B cell (primary cell): ENCODE data around the gene COG4. TPM values are rescaled to one million over a fixed set of nuclear protein-coding genes. Genes with fewer than 3 reads are reported as not detected.
"Not testable (repeated sequence)": the region's sequence is repeated elsewhere in the genome, so short reads cannot be mapped to it uniquely, and the experiment has no call there.

ENCODE experiments used
- ATAC-seq: fragments of 200-7000 bp; cut with Tn5 transposase; one replicate; pipeline ENCODE4 v1.10.0; 2021; ENCODE audit warnings: low read depth, mild to moderate bottlenecking, moderate number of reproducible peaks, moderate library complexity
- CTCF ChIA-PET: fragments of 350-600 bp; sonication (Branson Sonifier 250); formaldehyde crosslinking; loops from one replicate; lab custom pipeline; 2021; ENCODE audit warnings: antibody characterized with exemption, inconsistent platforms; lab: Charles Lee
- POLR2A ChIA-PET: fragments of 350-600 bp; sonication (Branson Sonifier 250); formaldehyde crosslinking; loops from one replicate; lab custom pipeline; 2021; ENCODE audit warnings: antibody characterized with exemption; lab: Charles Lee
- DNase-seq: peaks from one replicate; pipeline ENCODE4 v3.0.0; 2013
- H2AFZ ChIP-seq: 2 replicates; pipeline ENCODE4 v1.6.1; 2012; ENCODE audit warnings: mild to moderate bottlenecking, low read depth, low read length; ENCODE audit not compliant: insufficient read depth, poor library complexity, severe bottlenecking
- H3K27ac ChIP-seq, 2 donors: 1 replicate in 1 of 2; 2 replicates in 1 of 2; pipeline ENCODE4 v1.5.1; 2012 to 2013; ENCODE audit warnings: low read length in 2 of 2, mild to moderate bottlenecking in 2 of 2, moderate library complexity in 1 of 2
- H3K27me3 ChIP-seq, 4 experiments: fragments of 200-600 bp in 1 of 4; sonication (generic) in 1 of 4; replicated peaks in 1 of 4; 1 replicate in 2 of 4; 2 replicates in 2 of 4; pipeline versions ENCODE4 v1.6.1 to v1.7.0; 2013 to 2016; ENCODE audit warnings: low read length in 3 of 4, mild to moderate bottlenecking in 2 of 4, mixed read lengths in 1 of 4, moderate library complexity in 1 of 4; ENCODE audit not compliant: insufficient read depth in 4 of 4, control insufficient read depth in 3 of 4; ENCODE audit errors: control extremely low read depth in 1 of 4
- H3K36me3 ChIP-seq, 2 experiments: replicated peaks in 1 of 2; 1 replicate in 1 of 2; 2 replicates in 1 of 2; pipeline versions ENCODE4 v1.6.1 to v1.7.1; 2013; ENCODE audit warnings: low read length in 1 of 2; ENCODE audit not compliant: insufficient read depth in 2 of 2, control insufficient read depth in 1 of 2; ENCODE audit errors: control extremely low read depth in 1 of 2, extremely low read depth in 1 of 2
- H3K4me1 ChIP-seq, 2 donors: fragments of 200-600 bp in 1 of 2; sonication (generic) in 1 of 2; 1 replicate in 1 of 2; 2 replicates in 1 of 2; pipeline versions ENCODE4 v1.5.1 to v1.6.1; 2013 to 2017; ENCODE audit warnings: low read length in 2 of 2; ENCODE audit not compliant: control insufficient read depth in 2 of 2, insufficient read depth in 2 of 2
- H3K4me2 ChIP-seq: replicated peaks from 2 replicates; pipeline ENCODE3; 2012; ENCODE audit warnings: mild to moderate bottlenecking, low read depth, low read length; ENCODE audit not compliant: poor library complexity, severe bottlenecking
- H3K4me3 ChIP-seq, 5 experiments: fragments of 200-600 bp in 1 of 5; sonication (generic) in 1 of 5; 1 replicate in 3 of 5; 2 replicates in 2 of 5; pipeline versions ENCODE4 v1.5.1 to v1.7.0; 2011 to 2016; ENCODE audit warnings: low read length in 4 of 5, mild to moderate bottlenecking in 4 of 5, low read depth in 2 of 5, control low read depth in 1 of 5, moderate library complexity in 1 of 5; ENCODE audit not compliant: insufficient read depth in 1 of 5; ENCODE audit errors: control extremely low read depth in 1 of 5, extremely low read depth in 1 of 5
- H3K79me2 ChIP-seq: fragments of 200-600 bp; sonication (generic); one replicate; pipeline ENCODE4 v1.6.0; 2016; ENCODE audit warnings: low read length; ENCODE audit not compliant: control insufficient read depth, insufficient read depth
- H3K9ac ChIP-seq: fragments of 200-600 bp; sonication (generic); 2 replicates; pipeline ENCODE4 v1.6.1; 2017; ENCODE audit warnings: mild to moderate bottlenecking, low read length, moderate library complexity
- H3K9me3 ChIP-seq, 3 donors: one replicate each; pipeline versions ENCODE4 v1.6.1 to v1.7.1; 2013; ENCODE audit warnings: low read length in 2 of 3; ENCODE audit not compliant: control insufficient read depth in 2 of 3, insufficient read depth in 1 of 3; ENCODE audit errors: control extremely low read depth in 1 of 3
- H4K20me1 ChIP-seq: 2 replicates; pipeline ENCODE4 v1.6.0; 2012; ENCODE audit warnings: mild to moderate bottlenecking, low read length; ENCODE audit not compliant: insufficient read depth, control insufficient read depth, poor library complexity, severe bottlenecking
- H3K27ac Mint-ChIP-seq: one replicate; pipeline ENCODE4 v1.8.0; 2021; ENCODE audit warnings: mixed read lengths
- H3K27me3 Mint-ChIP-seq: one replicate; pipeline ENCODE4 v1.8.0; 2021; ENCODE audit warnings: mixed read lengths
- H3K4me1 Mint-ChIP-seq: one replicate; pipeline ENCODE4 v1.8.0; 2021; ENCODE audit warnings: mixed read lengths
- H3K4me3 Mint-ChIP-seq: one replicate; pipeline ENCODE4 v1.8.0; 2021; ENCODE audit warnings: mixed read lengths
- H3K9me3 Mint-ChIP-seq: one replicate; pipeline ENCODE4 v1.8.0; 2022; ENCODE audit warnings: mixed read lengths; ENCODE audit not compliant: insufficient read depth
- EZH2 ChIP-seq: IDR thresholded peaks from 2 replicates; pipeline ENCODE4 v1.6.1; 2012; ENCODE audit warnings: borderline replicate concordance, low read depth, mild to moderate bottlenecking, moderate library complexity, low read length; ENCODE audit not compliant: insufficient read depth, poor library complexity, severe bottlenecking
- WGBS: methylation state at CpG from one replicate; pipeline ENCODE4 v1.1.5; 2013; ENCODE audit warnings: missing lambda C conversion rate; ENCODE audit not compliant: insufficient coverage; 5-methylcytosine and 5-hydroxymethylcytosine counted together
- intact Hi-C: fragments of 100-400 bp; cut with micrococcal nuclease; formaldehyde crosslinking; loops from one replicate; pipeline ENCODE4 v1.10.0; 2022
- polyA plus RNA-seq: library from polyadenylated mRNA; depleted of rRNA; stranded (reverse); fragments of >200 nt; gene quantifications from 2 replicates; pipeline ENCODE4 v1.2.3, GENCODE V29; 2012
- total RNA-seq, 2 donors: library from RNA; stranded (reverse); fragments of 120-200 nt in 1 of 2; gene quantifications; 1 replicate in 1 of 2; 2 replicates in 1 of 2; pipeline versions ENCODE4 v1.2.3 to v1.2.4, GENCODE V29; 2013 to 2022
- TF ChIP-seq, protein P1 (sequence below): fragments of 200-600 bp; IDR thresholded peaks from one replicate; pipeline ENCODE4 v1.8.0; 2022; ENCODE audit warnings: antibody characterized with exemption, mild to moderate bottlenecking

Gene COG4
- total and polyA plus RNA-seq, 2 donors (not counting 1 experiment from before 2014, with no cell fraction given): 49.4 to 60.6 TPM

DNA sequence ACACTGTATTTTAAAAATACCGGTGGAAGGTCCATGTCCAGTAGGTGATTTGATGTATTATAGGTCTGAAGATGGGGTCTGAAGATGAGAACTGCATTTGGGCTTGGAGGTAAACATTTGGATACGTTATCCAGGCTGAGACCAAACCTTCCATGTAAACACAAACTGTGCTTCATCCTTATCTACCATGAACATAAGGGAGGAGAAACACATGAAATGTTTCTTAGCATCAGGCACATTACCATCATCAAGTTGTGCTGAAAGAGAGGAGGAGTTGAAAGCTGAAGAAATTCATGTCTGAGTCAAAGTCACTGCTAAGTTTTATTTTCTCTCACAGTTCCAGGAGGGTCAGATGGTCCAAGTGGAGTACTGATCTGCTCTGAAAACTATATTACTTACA is 11.6 kb upstream of the COG4 start:
- H3K4me3 Mint-ChIP-seq: no peak overlapping the region
- no peaks in the 10 kb centered on the region for H3K27me3 Mint-ChIP-seq
- intact Hi-C loops: no loop called here
- DNase-seq (no peak), ATAC-seq (no peak)
- no peaks in the 10 kb centered on the region for H3K9me3 Mint-ChIP-seq
- TF ChIP-seq, protein P1, sequence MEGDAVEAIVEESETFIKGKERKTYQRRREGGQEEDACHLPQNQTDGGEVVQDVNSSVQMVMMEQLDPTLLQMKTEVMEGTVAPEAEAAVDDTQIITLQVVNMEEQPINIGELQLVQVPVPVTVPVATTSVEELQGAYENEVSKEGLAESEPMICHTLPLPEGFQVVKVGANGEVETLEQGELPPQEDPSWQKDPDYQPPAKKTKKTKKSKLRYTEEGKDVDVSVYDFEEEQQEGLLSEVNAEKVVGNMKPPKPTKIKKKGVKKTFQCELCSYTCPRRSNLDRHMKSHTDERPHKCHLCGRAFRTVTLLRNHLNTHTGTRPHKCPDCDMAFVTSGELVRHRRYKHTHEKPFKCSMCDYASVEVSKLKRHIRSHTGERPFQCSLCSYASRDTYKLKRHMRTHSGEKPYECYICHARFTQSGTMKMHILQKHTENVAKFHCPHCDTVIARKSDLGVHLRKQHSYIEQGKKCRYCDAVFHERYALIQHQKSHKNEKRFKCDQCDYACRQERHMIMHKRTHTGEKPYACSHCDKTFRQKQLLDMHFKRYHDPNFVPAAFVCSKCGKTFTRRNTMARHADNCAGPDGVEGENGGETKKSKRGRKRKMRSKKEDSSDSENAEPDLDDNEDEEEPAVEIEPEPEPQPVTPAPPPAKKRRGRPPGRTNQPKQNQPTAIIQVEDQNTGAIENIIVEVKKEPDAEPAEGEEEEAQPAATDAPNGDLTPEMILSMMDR: no peak
- no peak for TF ChIP-seq EZH2
- no peak overlapping the region for H3K27ac ChIP-seq
- peak overlapping the region; percentile 37 for H3K27ac Mint-ChIP-seq
- no peaks in the 10 kb centered on the region for H3K27me3 ChIP-seq
- ChIA-PET POLR2A (no interaction called here), CTCF (no interaction called here)
- H4K20me1 ChIP-seq: peaks cover 76% of the 10 kb centered on the region
- peaks cover 7% of the 10 kb centered on the region for H3K4me1 Mint-ChIP-seq
- peaks cover 75% of the 10 kb centered on the region for H3K79me2 ChIP-seq
- no peaks in the 10 kb centered on the region for H3K4me1 ChIP-seq
- H3K36me3 ChIP-seq: peaks cover 24 to 85% of the 10 kb centered on the region in 2 experiments
- H3K9ac ChIP-seq: no peak overlapping the region
- H3K9me3 ChIP-seq: no peaks in the 10 kb centered on the region
- WGBS: no CpG with 5 or more reads among the region's 2 CpGs
- no peak overlapping the region for H3K4me2 ChIP-seq
- no peak overlapping the region for H3K4me3 ChIP-seq
- H2AFZ ChIP-seq: no peak overlapping the region

DNA sequence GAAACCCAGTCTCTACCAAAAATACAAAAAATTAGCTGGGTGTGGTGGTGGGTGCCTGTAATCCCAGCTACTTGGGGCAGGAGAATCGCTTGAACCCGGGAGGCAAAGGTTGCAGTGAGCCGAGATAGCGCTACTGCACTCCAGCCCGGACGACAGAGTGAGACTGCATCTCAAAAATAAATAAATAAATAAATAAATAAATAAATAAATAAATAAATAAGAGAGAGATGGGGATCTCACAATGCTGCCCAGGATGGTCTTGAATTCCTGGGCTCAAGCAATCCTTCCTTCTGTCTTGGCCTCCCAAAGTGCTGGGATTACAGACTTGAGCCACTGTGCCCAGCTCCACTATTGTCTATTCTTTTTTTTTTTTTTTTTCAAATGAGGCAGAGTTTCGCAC is 6.6 kb upstream of the COG4 start:
- POLR2A ChIA-PET: interaction anchor here (0.9 kb wide), 1 partner anchor 59 kb away, joined by 5 read pairs; no protein-coding TSS in a partner anchor
- H3K4me1 Mint-ChIP-seq: peaks cover 39% of the 10 kb centered on the region
- not testable (repeated sequence) for H3K27ac Mint-ChIP-seq

More for the DNA sequence above, 6.6 kb upstream of the COG4 start:
- peaks cover 14 to 21% of the 10 kb centered on the region in 2 donors for H3K4me1 ChIP-seq
- not testable (repeated sequence) for H3K27me3 ChIP-seq, H3K4me2 ChIP-seq, H3K9ac ChIP-seq, H3K9me3 ChIP-seq, H3K27me3 Mint-ChIP-seq, H3K9me3 Mint-ChIP-seq, H3K4me3 ChIP-seq, H3K4me3 Mint-ChIP-seq, DNase-seq, H2AFZ ChIP-seq, ATAC-seq, H3K27ac ChIP-seq
- peaks cover 19 to 75% of the 10 kb centered on the region in 2 experiments for H3K36me3 ChIP-seq
- intact Hi-C loops: loop anchor here (10.0 kb wide), 1 partner anchor 1475 kb away; the partner anchor contains the start of genes DHODH and PKD1L3
- CTCF ChIA-PET: interaction anchor here (1.0 kb wide), 1 partner anchor 123 kb away, joined by 3 read pairs; no protein-coding TSS in a partner anchor
- peaks cover 67% of the 10 kb centered on the region for H4K20me1 ChIP-seq
- peaks cover 89% of the 10 kb centered on the region for H3K79me2 ChIP-seq
- WGBS: 100% methylated on average over 1 of the region's 7 CpGs
